CD4-positive, alpha-beta T cell treated with Interleukin-4 for 4 hours (primary cell): ENCODE data around the gene DHPS.
"Not testable (repeated sequence)": the region's sequence is repeated elsewhere in the genome, so short reads cannot be mapped to it uniquely, and the experiment has no call there.

ENCODE experiments used
- DNase-seq: peaks from one replicate; pipeline ENCODE4 v3.0.0-alpha.2; 2020

DHPS gene

GRCh38 chr19:12681074-12681987 is at the start of gene DHPS:
TSS of gene DHPS (minus strand) at chr19:12681880. CDS start at chr19:12681766, 114 bp downstream.
- peak; percentile 97 for DNase-seq

GRCh38 chr19:12731337-12731736 is 49.7 kb upstream of the DHPS start:
- DNase-seq = no peak

- no peak for DNase-seq
Measured at GRCh38 chr19:12730064-12730463, 48.4 kb upstream of the DHPS start.

GRCh38 chr19:12727745-12728433 is 46.2 kb upstream of the DHPS start:
- DNase-seq = no peak

GRCh38 chr19:12726988-12727316 is 45.3 kb upstream of the DHPS start:
- DNase-seq = no peak

GRCh38 chr19:12725612-12726011 is 43.9 kb upstream of the DHPS start:
- DNase-seq = not testable (repeated sequence)

- DNase-seq = peak; percentile 55
Measured at GRCh38 chr19:12723641-12724426, 42.2 kb upstream of the DHPS start, which contains the start of gene TNPO2. TSS of gene TNPO2 (minus strand) at chr19:12723932. CDS start at chr19:12720977, 2,955 bp downstream.

GRCh38 chr19:12723381-12723640 is 41.6 kb upstream of the DHPS start:
- no peak for DNase-seq

GRCh38 chr19:12722566-12723380 is 41.1 kb upstream of the DHPS start:
- peak; percentile 98 for DNase-seq

GRCh38 chr19:12721656-12722565 is 40.2 kb upstream of the DHPS start:
- DNase-seq = peak; percentile 30

GRCh38 chr19:12720851-12721655 is 39.4 kb upstream of the DHPS start:
- no peak for DNase-seq

- DNase-seq = no peak
Measured at GRCh38 chr19:12720296-12720695, 38.6 kb upstream of the DHPS start.

GRCh38 chr19:12715929-12716328 is 34.2 kb upstream of the DHPS start:
- no peak for DNase-seq

- no peak for DNase-seq
Measured at GRCh38 chr19:12715102-12715501, 33.4 kb upstream of the DHPS start.

GRCh38 chr19:12713304-12713703 is 31.6 kb upstream of the DHPS start:
- not testable (repeated sequence) for DNase-seq

GRCh38 chr19:12712077-12712476 is 30.4 kb upstream of the DHPS start:
- not testable (repeated sequence) for DNase-seq

GRCh38 chr19:12711187-12711586 is 29.5 kb upstream of the DHPS start:
- DNase-seq = no peak

- no peak for DNase-seq
Measured at GRCh38 chr19:12708641-12709040, 27.0 kb upstream of the DHPS start.

GRCh38 chr19:12706332-12706718 is 24.6 kb upstream of the DHPS start:
- no peak for DNase-seq

- DNase-seq = no peak
Measured at GRCh38 chr19:12705654-12706331, 24.1 kb upstream of the DHPS start.
